Psoas muscle (tissue), 8 donors: ENCODE results near the gene MBNL2. TPM values are rescaled to one million over a fixed set of nuclear protein-coding genes. Genes with fewer than 3 reads are reported as not detected.

Source experiments
- ATAC-seq, 4 donors: fragments of 200-7000 bp; cut with Tn5 transposase; one replicate each; pipeline ENCODE4 v1.9.1; 2020; ENCODE audit warnings: moderate library complexity in 3 of 4, mild to moderate bottlenecking in 2 of 4
- DNase-seq, 2 donors: peaks; one replicate each; pipeline ENCODE4 v3.0.0-alpha.2; 2020
- H3K27ac ChIP-seq: fragments of 200-600 bp; one replicate; pipeline ENCODE4 v1.8.0; 2022
- H3K27me3 ChIP-seq, 3 donors: fragments of 200-600 bp in 1 of 3; one replicate each; pipeline versions ENCODE4 v1.6.1 to v1.8.0; 2013 to 2022; ENCODE audit warnings: low read length in 2 of 3, mild to moderate bottlenecking in 2 of 3, moderate library complexity in 1 of 3; ENCODE audit not compliant: insufficient read depth in 3 of 3
- H3K36me3 ChIP-seq, 2 donors: fragments of 200-600 bp in 1 of 2; one replicate each; pipeline versions ENCODE4 v1.6.1 to v1.8.0; 2013 to 2022; ENCODE audit warnings: low read depth in 1 of 2, mild to moderate bottlenecking in 1 of 2, moderate library complexity in 1 of 2; ENCODE audit not compliant: insufficient read depth in 1 of 2
- H3K4me1 ChIP-seq: fragments of 200-600 bp; one replicate; pipeline ENCODE4 v1.8.0; 2022
- H3K4me3 ChIP-seq: fragments of 200-600 bp; one replicate; pipeline ENCODE4 v1.8.0; 2022; ENCODE audit warnings: mild to moderate bottlenecking
- H3K9me3 ChIP-seq: fragments of 200-600 bp; one replicate; pipeline ENCODE4 v1.8.0; 2022
- CTCF ChIP-seq: fragments of 200-600 bp; IDR thresholded peaks from one replicate; pipeline ENCODE4 v1.8.0; 2022; ENCODE audit warnings: antibody characterized with exemption
- WGBS, 3 donors: extraction: QIAGEN DNeasy Blood & Tissue Kit; methylation state at CpG; one replicate each; pipeline versions ENCODE4 v1.1.6 to v1.1.7; 2013; 5-methylcytosine and 5-hydroxymethylcytosine counted together
- intact Hi-C, 2 donors: fragments of 100-400 bp; cut with DNase I; formaldehyde crosslinking; loops; one replicate each; pipeline versions ENCODE4 v1.11.0 to v1.14.2; 2022
- polyA plus RNA-seq, 3 donors: library from polyadenylated mRNA; stranded (reverse); fragments of 200-250 nt; gene quantifications; one replicate each; pipeline ENCODE4 v1.2.3, GENCODE V29; 2013
- total RNA-seq, 4 donors: library from RNA; stranded (reverse); fragmentation: NEBNext Ultra II Directional in 2 of 4; extraction: Animal tissue kit (Norgen Biotek cat#: 25700) in 2 of 4; gene quantifications; one replicate each; pipeline versions ENCODE4 v1.2.1 to v1.2.4, GENCODE V29; 2021 to 2023
- donor health status: healthy with polysubstance abuse.
- donor health status: DM: no; HTN: no; CAD: no; lungs with moderate emphysema.
- donor health status: Bipolar disorder and iron deficiency.
- donor health status: healthy.
- donor health status: DM: yes; HTN: yes; CAD: no.
- donor health status: DM: no; HTN: no; CAD: no.
- donor health status: DM: no; HTN: no; CAD: no.
- donor health status: DM: yes; HTN: yes; CAD: no.

Gene MBNL2
- total and polyA plus RNA-seq, 7 donors = 13.3 to 93.1 (median 61.9) TPM

DNA sequence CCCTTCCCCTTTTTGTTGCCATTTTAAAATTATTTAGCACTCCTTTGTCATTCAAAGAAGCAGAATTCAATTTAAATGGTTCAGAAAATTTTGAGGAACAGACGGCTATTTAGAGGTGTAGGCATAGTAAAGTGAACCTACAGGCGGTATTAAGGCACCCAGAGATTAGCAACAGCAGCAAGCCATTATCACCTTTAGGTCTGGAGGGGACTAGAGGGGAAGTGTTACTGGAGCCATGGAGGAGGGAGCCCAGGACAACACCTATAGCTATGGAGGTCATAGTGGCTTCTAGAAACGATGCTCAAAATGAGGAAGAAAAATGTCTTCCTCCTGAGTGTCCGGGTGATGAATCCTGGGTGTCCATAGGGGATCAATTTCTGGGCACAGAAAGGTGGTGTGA lies 25.8 kb upstream of the MBNL2 start:
- no peaks in the 10 kb centered on the region for H3K4me1 ChIP-seq
- no peak for DNase-seq
- intact Hi-C loops = no loop called here
- no peak overlapping the region for H3K27ac ChIP-seq
- no peak overlapping the region for H3K4me3 ChIP-seq
- no peak for TF ChIP-seq CTCF
- no peaks in the 10 kb centered on the region for H3K9me3 ChIP-seq
- ATAC-seq = no peak
- H3K27me3 ChIP-seq = no peaks in the 10 kb centered on the region
- H3K36me3 ChIP-seq = no peaks in the 10 kb centered on the region
- WGBS, 3 donors = 90 to 96% (median 91%) methylated on average over 4 of the region's 4 CpGs

DNA sequence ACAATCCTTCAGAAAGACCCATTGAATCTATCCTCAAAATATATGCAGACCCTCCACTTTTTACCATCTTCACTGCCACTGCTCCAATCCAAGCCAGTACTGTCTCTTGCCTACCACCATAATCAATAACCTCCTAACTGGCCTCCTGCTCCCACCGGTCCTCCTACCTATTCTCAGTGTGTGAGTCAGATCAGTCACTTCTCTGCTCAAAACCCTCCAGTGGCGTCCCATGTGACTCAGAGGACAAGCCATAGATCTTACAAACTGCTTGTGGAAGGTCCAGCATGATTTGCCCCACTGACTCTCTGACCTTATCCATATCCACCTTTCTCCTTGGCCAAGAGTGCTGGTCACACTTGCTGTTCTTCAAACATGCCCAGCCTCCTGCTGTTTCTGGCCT lies 23.4 kb upstream of the MBNL2 start:
- H3K9me3 ChIP-seq = no peaks in the 10 kb centered on the region
- no peak overlapping the region for H3K27ac ChIP-seq
- 89 to 100% (median 99%) methylated on average over 2 of the region's 2 CpGs for WGBS, 3 donors
- intact Hi-C loops = no loop called here
- H3K36me3 ChIP-seq = no peaks in the 10 kb centered on the region
- DNase-seq (no peak), ATAC-seq (no peak)
- no peak for TF ChIP-seq CTCF
- H3K4me1 ChIP-seq = no peaks in the 10 kb centered on the region
- no peaks in the 10 kb centered on the region for H3K27me3 ChIP-seq
- H3K4me3 ChIP-seq = no peak overlapping the region

- DNase-seq (no peak), ATAC-seq (no peak)
- 93 to 96% (median 93%) methylated on average over 3 of the region's 3 CpGs for WGBS, 3 donors
- H3K27ac ChIP-seq = no peak overlapping the region
- no peaks in the 10 kb centered on the region for H3K4me1 ChIP-seq
- no peaks in the 10 kb centered on the region for H3K27me3 ChIP-seq
- no peak for TF ChIP-seq CTCF
- no peaks in the 10 kb centered on the region for H3K36me3 ChIP-seq
- H3K9me3 ChIP-seq = no peaks in the 10 kb centered on the region
- no peak overlapping the region for H3K4me3 ChIP-seq
- intact Hi-C loops = no loop called here
Observed at GRCh38 chr13:97199451-97199850, 22.7 kb upstream of the MBNL2 start.

DNA sequence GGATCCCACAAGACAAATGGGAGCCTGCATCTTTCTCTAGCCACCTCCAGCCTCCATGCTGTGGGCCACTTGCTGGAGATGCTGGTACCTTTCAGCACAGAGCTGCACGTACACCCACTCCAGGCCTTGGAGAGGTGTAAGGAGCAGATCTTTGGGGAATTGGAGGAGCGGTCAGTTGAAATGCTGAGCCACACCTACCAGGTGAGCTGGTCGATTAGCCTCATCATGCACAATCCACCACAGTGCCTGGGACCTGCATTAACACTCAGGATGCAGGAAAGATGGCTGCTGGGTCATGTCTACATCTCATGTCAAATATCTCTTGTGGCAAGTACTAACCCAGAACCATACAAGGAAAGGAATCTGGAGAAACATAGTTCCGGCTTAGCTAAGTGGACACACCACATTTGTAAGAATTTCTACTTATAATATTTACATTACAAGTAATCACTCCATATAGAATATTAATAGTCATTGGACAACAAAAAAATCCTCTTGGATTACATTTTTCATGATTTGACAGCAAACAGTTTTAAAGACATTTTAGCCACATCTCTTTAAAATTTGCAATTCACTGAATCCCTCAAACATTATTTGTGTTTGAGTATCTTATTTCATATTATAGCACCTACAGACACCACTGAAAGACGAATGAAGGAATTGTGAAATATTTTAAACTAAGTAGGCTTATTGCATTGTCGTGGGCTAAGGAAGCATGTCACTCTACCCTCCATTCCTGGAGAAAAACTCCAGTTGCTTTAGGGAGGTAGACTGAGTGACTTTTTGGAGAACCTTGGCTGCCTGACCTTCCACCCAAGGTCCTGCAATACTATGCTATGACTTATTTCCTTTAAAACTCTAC lies 21.8 kb upstream of the MBNL2 start:
- intact Hi-C loops = no loop called here

More for the DNA sequence above, 21.8 kb upstream of the MBNL2 start:
- Histone ChIP-seq H3K27me3 (no peaks in the 10 kb centered on the region), H3K9me3 (no peaks in the 10 kb centered on the region), H3K4me3 (no peak overlapping the region), H3K36me3 (no peaks in the 10 kb centered on the region), H3K4me1 (no peaks in the 10 kb centered on the region), H3K27ac (no peak overlapping the region)
- no peak for TF ChIP-seq CTCF
- 84 to 90% (median 86%) methylated on average over 6 of the region's 6 CpGs for WGBS, 3 donors
- ATAC-seq (no peak), DNase-seq (no peak)
